ENCODE measurements around the gene MAPKBP1.

- TF ChIP-seq POLR2AphosphoS5 (IDR thresholded peaks at IDR 0.05; ENCODE audit: low read depth, low read length): no peak
- TF ChIP-seq POLR2A (IDR thresholded peaks at IDR 0.05; ENCODE audit: low read depth, low read length): no peak
- no peak for TF ChIP-seq TAF1 (IDR thresholded peaks at IDR 0.05; ENCODE audit: borderline replicate concordance, low read depth, low read length)
Observed at GRCh38 chr15:41820791-41821423, 46.6 kb downstream of the MAPKBP1 start.
